UCSD-AML1 (cell line): ENCODE measurements around the gene MYCL.

Source experiments
- DNase-seq: peaks from one replicate; lab custom pipeline; 2025; ENCODE audit not compliant: unreplicated experiment; lab: John Stamatoyannopoulos, UW

Gene MYCL, protein sequence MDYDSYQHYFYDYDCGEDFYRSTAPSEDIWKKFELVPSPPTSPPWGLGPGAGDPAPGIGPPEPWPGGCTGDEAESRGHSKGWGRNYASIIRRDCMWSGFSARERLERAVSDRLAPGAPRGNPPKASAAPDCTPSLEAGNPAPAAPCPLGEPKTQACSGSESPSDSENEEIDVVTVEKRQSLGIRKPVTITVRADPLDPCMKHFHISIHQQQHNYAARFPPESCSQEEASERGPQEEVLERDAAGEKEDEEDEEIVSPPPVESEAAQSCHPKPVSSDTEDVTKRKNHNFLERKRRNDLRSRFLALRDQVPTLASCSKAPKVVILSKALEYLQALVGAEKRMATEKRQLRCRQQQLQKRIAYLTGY

DNA sequence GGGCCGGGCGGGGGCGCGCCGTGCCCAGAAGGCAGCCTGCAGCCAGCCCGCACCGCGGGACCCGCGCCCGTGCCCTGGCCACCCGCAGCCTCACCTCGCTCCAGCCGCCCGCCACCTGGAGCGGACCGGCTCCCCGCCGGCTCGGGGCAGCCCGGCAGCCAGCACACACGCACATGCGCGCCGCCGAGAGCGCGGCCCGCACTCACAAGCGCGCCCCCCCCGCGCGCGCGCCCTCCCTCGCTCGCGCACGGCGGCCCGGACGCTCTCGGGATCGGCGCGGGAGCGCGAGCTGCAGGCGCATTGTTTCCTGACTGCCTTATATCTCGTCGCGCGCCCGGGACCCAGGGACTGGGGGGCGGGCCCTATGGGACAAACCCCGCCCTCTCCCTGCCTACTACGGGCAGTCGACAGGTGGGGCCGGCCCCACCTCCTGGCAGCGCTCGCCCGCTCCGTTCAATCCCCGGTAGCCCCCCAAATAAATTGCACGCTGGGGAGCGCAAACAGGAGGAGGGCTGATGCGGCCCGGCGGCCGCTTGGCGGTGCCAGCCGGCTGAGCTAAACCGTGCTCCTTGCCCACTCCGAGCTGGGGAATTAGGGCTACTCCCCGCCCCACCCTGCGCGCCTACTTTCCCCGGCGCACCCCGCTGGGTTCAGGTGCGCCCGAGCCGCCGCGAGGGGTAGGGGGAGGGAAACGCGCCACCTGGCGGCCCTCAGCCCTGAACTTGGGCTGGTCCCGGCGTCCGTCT lies at the start of gene MYCL:
Gene MYCL, minus strand, starts transcription at position 204 of the 746 bp plus-strand sequence. CDS start 483 bp downstream, outside the sequence.
- DNase-seq: peak; percentile 50

- DNase-seq: no peak
Observed at GRCh38 chr1:39949891-39950290, 48.2 kb upstream of the MYCL start.

DNA sequence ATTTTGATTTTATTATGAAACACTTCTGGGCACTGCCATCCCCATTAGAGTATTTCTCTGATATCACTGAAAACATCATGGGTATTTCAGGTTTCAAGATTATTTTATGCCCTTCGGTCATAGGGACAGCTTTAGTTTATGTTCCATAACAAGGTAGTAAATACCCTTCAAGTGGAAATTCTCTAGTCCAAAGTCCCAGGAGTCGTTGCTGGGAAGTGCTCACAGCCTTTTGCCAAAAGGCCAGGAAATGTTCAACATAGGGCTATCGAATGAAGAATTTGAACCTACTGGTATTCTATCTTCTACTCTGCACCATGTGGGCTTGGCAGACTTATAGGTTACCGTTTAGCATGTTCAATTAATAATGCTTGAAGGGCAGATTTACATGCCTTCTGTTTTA lies 45.5 kb upstream of the MYCL start:
- DNase-seq: no peak

GRCh38 chr1:39946216-39946615 lies 44.5 kb upstream of the MYCL start:
- no peak for DNase-seq

DNA sequence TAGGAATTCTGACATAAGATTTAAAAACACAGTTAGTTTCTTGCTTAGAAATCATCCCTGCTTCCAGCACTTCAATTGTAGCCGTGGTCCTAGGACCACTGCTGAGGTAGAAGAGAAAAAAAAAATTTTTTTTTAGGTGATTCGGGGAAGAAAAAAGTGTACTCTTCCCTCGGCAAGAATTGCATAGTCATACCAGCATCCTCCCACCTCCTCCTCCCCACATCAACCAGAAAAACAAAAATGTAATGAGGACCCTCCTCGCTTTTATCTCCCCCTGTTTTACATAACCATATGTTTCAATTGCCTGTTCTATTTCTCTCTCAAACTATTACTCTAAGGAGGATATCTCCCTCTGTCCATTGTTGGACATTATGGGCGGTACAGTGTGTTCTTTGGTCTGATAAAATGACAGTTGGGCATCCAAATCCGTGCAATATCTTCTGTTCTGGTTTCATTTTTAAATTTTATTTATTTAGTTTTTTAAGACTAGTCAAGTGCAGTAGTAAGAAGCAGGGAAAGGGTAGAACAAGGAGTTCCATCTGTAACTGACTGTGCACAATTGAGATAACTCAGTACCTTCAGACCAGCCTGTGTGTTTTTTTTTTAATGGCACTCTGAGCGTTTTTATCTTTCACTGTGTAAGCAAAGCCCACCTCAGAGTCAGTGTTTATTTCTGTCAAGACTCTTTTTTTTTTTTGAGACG lies 42.8 kb upstream of the MYCL start:
- no peak for DNase-seq

- no peak for DNase-seq
Observed at GRCh38 chr1:39943471-39944290, 42.0 kb upstream of the MYCL start.

GRCh38 chr1:39940980-39941871 lies 39.5 kb upstream of the MYCL start:
- DNase-seq: no peak

DNA sequence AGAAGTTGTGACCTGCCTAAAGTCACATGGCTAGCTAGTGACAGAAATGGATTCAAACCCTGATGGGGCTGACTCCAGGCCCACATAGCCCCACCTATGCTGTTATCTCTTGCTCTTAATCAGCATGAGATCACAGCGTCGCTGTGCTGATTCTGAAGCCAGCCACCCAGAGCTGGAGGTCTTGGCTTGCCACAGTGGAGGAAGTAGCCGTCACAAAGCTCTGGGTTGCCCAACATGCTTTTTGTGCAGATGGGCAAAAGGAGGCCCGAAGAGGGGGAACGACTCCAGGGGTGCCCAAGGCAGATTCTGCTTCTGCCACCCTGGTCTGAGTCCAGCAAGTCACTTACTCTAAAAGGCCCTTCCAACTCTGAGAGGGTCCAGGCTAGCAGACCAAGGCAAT lies 38.5 kb upstream of the MYCL start:
- peak; percentile 27 for DNase-seq

GRCh38 chr1:39938856-39939255 lies 37.1 kb upstream of the MYCL start:
- no peak for DNase-seq

GRCh38 chr1:39936724-39937491 lies 35.2 kb upstream of the MYCL start:
- peak; percentile 50 for DNase-seq

GRCh38 chr1:39933956-39934941 lies 32.5 kb upstream of the MYCL start:
- peak; percentile 46 for DNase-seq

DNA sequence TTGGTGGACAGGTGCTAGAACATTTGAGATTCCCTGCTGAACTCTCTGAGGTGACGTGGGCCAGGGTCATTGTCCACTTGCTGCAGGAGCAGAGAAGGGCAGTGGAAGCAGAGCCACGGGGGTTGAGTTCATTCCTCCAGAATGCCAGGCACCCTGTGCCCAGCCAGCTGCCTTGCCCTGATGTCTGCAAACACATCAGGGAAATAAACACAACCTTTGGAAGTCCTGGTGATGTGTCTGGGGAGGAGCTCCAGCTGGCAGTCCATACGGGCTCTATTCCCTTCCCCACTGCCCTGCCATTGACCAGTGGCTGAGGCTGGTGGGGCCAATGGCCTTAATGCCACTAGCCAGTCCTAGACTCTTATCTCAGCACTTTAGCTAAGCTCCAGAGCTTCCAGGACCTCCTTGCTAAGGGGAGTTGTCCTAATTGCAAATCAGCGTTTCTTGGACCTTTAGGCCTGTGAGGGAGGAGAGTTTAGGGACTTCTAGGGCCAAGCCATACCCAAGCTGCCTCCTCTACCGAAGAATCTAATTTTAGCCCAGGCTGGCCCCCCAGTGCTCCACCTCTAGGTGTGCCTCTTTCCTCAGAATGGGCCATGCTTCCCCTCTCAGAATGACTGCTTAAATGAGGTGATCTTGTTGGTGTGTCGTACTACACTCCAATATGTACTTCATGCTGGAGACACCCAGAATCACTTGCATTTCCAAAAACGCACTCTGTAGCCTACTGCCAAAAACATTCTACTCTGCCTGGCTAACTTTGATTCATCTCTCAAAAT lies 27.3 kb upstream of the MYCL start:
- DNase-seq: no peak

DNA sequence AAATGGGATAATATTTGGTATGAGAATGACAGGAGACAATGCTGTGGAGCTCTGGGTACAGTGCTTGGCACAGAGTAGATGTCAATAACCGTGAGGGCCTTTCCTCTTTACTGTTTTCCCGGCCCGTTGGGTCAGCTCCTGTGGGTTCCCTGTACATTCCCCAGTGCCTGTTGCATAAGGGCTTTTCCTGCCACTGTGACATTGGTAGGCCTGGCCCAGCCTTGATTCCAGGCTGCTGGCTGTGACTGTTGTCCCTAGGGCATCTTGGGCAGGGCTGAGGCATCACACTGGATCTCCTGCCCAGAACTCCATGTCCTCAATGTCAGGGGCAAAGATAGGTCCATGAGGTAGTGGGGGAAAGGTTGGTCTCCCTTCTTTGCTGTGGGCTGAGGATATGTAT lies 25.8 kb upstream of the MYCL start:
- DNase-seq: no peak

- DNase-seq: no peak
Observed at GRCh38 chr1:39926820-39927219, 25.1 kb upstream of the MYCL start.

DNA sequence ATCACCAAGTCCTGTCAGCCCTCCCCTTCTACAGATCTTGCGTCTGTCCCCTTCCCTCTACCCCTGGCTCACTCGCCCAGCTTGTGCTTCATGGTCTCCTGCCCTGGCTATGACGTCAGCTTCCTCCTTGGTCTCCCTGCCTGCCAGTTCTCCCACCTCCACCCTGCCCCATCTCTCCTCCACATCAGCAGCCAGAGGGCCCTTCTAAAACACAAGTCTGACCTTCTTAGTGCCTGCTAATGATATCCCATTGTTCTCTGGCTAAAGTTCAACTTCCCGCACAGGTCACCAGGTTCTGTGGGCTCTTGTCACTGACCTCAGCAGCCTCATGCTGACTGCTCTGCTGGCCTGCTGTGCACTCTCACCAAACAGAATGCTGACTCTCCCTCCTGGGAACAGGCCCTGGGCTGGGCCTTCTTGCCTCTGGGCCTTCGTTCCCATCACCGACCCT lies 24.7 kb upstream of the MYCL start:
- DNase-seq: peak; percentile 34

DNA sequence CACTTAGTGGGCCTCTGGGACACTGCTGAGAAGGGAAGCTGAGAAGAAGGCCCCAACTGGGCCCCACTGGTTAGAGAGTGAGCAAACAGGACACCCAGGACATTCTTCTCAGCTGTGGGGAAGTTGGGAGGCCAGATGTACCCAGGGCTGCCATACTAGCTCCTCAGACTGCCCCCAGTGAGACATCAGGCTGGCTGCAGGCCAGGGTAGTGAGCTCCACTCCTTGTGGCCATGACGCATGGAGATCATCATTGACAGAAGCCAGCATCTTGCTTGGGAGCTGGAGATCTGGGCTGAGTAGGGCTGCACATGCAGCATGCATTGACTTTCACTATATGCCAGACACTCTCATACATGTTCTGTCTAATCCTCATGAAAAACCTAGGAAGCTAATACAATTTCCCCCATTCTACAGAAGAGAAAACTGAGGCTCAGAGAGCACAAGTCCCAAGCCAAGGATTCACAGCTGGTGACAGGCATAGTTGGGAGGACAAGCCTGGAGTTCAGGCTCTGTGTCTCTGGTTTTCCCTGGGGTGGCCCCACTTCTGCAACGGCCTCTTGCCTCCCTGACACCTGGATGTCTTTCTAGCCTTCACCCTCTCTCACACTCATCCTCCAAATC lies 24.1 kb upstream of the MYCL start:
- no peak for DNase-seq

GRCh38 chr1:39922251-39922688 lies 20.6 kb upstream of the MYCL start:
- DNase-seq: no peak
